Fibroblast of villous mesenchyme (primary cell): ENCODE data around the gene ACD. TPM values are rescaled to one million over a fixed set of nuclear protein-coding genes. Genes with fewer than 3 reads are reported as not detected.

ENCODE experiments used
- DNase-seq: peaks from one replicate; pipeline ENCODE4 v3.0.0-alpha.2; 2010; ENCODE audit warnings: low read depth
- H3K4me3 ChIP-seq: 2 replicates; pipeline ENCODE4 v1.5.1; 2011; ENCODE audit warnings: low read depth, mild to moderate bottlenecking, low read length
- total RNA-seq: library from RNA; depleted of rRNA; stranded (reverse); fragments of >200 nt; gene quantifications from 2 replicates; pipeline ENCODE4 v1.2.3, GENCODE V29; 2012
- TF ChIP-seq, protein P1 (sequence below): IDR thresholded peaks from 2 replicates; pipeline ENCODE4 v1.5.1; 2012; ENCODE audit warnings: low read depth, mild to moderate bottlenecking, low read length; ENCODE audit not compliant: insufficient read depth

The ACD gene
- total RNA-seq, 1 donor = 15.1 TPM

- H3K4me3 ChIP-seq = peak overlapping the region; percentile 52
- no peak for DNase-seq
- TF ChIP-seq, protein P1, sequence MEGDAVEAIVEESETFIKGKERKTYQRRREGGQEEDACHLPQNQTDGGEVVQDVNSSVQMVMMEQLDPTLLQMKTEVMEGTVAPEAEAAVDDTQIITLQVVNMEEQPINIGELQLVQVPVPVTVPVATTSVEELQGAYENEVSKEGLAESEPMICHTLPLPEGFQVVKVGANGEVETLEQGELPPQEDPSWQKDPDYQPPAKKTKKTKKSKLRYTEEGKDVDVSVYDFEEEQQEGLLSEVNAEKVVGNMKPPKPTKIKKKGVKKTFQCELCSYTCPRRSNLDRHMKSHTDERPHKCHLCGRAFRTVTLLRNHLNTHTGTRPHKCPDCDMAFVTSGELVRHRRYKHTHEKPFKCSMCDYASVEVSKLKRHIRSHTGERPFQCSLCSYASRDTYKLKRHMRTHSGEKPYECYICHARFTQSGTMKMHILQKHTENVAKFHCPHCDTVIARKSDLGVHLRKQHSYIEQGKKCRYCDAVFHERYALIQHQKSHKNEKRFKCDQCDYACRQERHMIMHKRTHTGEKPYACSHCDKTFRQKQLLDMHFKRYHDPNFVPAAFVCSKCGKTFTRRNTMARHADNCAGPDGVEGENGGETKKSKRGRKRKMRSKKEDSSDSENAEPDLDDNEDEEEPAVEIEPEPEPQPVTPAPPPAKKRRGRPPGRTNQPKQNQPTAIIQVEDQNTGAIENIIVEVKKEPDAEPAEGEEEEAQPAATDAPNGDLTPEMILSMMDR = peak; percentile 11
Measured at GRCh38 chr16:67653128-67653788, 6.8 kb downstream of the ACD start.

GRCh38 chr16:67652578-67653127, 7.4 kb downstream of the ACD start:
- H3K4me3 ChIP-seq = peak overlapping the region; percentile 44
- DNase-seq = no peak
- TF ChIP-seq, protein P1 = no peak

- TF ChIP-seq, protein P1 = no peak
Measured at GRCh38 chr16:67651847-67652246, 8.2 kb downstream of the ACD start.

DNA sequence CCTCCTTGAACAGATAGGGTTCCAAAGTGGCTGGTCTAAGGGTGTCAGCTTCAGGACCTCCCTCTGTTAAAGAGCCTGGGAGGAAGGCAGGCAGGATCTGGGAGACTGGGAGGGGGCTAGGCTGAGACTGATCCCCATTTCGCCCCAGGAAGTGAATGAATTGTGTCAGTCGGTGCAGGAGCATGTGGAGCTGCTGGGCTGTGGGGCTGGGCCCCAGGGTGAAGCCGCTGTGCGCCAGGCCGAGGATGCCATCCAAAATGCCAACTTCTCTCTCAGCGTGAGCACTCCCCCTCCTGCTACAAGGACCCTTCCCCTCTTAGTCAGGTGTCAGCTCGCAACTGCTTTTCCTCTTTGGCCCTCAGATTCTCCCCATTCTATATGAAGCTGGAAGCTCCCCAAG, 9.0 kb downstream of the ACD start:
- TF ChIP-seq, protein P1 = no peak
- DNase-seq = no peak
- H3K4me3 ChIP-seq = no peak overlapping the region

More at GRCh38 chr16:67651847-67652246, 8.2 kb downstream of the ACD start:
- H3K4me3 ChIP-seq = no peak overlapping the region
- DNase-seq = no peak

DNA sequence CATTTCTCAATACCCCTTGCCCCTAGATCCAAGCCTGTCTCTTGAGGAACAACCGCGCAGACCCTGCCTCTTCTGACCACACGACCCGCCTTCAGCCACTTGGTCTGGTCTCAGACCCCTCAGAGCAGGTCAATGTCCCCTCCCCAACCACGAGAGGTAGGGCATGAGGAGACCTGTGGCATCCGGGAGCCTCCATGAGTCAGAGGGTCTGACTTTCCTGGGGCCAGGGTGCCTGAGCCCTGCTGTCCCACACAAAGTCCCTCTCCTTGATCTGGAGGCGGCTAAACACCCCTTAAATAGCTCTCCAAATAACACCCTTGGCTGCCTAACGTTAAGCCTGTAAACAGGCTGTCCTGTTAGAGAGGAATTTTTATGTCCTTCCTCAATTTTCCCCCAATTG, 10.0 kb downstream of the ACD start:
- no peak for DNase-seq
- TF ChIP-seq, protein P1 = no peak
- no peak overlapping the region for H3K4me3 ChIP-seq

DNA sequence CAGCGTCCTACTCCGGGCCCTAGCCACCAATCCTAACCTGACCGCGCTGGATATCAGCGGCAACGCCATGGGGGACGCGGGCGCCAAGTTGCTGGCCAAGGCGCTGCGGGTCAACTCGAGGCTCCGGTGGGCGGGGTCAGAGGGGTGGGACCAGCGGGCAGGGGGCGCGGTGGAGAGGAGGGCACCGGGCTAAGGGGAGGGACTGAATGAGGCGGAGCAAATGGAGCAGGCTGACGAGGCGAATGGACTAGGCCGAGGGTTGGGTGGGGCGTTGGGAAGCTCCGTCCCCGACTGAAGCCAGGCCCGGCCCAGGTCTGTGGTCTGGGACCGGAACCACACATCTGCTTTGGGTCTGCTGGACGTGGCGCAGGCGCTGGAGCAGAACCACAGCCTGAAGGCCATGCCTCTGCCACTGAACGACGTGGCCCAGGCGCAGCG, 10.5 kb downstream of the ACD start:
- H3K4me3 ChIP-seq = no peak overlapping the region
- TF ChIP-seq, protein P1 = no peak
- no peak for DNase-seq
